ENCODE measurements around the gene SGMS1. TPM values are rescaled to one million over a fixed set of nuclear protein-coding genes. Genes with fewer than 3 reads are reported as not detected.

Gene SGMS1
- total RNA-seq, 1 donor from 2014 or later, result 128 TPM

GRCh38 chr10:50512743-50513416, 110.9 kb downstream of the SGMS1 start:
- TF ChIP-seq CTCF (IDR thresholded peaks at IDR 0.05), result no peak
- Histone ChIP-seq H3K4me3 (no peak overlapping the region), H3K27ac (no peak overlapping the region), H3K27me3 (no peaks in the 10 kb centered on the region), H3K9me3 (no peaks in the 10 kb centered on the region), H3K4me1 (peaks cover 0 to 4% of the 10 kb centered on the region in 2 donors), H3K36me3 (no peaks in the 10 kb centered on the region)
- no peak for DNase-seq (ENCODE audit: low spot score in 2 of 2)
- intact Hi-C loops (cut with DNase I), result no loop called here

- intact Hi-C loops (cut with DNase I), result no loop called here
- H3K9me3 ChIP-seq, result no peaks in the 10 kb centered on the region
- no peak overlapping the region for H3K27ac ChIP-seq
- H3K36me3 ChIP-seq, result no peaks in the 10 kb centered on the region
- H3K27me3 ChIP-seq, result no peaks in the 10 kb centered on the region
- DNase-seq (ENCODE audit: low spot score in 2 of 2), result no peak
- no peak overlapping the region for H3K4me3 ChIP-seq
- H3K4me1 ChIP-seq, result peaks cover 0 to 4% of the 10 kb centered on the region in 2 donors
- TF ChIP-seq CTCF (IDR thresholded peaks at IDR 0.05), result no peak
Observed at GRCh38 chr10:50512214-50512595, 111.6 kb downstream of the SGMS1 start.

DNA sequence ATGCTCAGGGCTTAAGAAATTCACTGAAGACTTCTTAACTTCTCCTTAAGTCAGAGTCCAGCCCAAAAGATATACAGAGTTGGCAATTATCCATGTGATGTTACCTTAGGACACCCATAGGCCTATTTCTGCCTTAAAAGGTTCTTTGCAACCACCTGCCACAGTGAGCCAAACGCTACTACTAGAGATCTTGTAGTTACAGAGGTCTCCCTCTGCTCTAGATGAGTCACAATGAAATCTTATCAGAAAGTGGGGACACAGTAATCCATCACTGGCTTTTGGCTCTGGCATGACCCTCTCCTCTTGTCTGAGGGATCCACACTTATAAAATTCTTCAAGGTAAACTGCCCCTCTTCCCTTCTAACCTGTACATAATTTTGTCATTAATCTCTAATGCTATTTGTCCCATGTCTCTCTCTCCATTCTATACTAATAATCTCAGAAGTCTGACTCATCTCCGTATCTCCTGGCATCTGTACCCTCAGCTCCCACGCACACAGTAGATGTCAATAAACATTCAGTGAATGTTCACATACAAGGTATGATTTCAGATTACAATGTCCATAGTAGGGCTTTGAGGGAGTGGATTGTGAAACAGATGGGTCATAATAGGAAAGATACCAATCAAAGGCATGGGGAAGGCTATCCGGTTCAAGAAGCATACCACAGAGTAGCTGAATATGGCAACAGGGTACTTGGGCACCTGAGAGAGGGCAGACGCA, 112.1 kb downstream of the SGMS1 start:
- no peak for TF ChIP-seq CTCF (IDR thresholded peaks at IDR 0.05)
- H3K27me3 ChIP-seq, result no peaks in the 10 kb centered on the region
- H3K9me3 ChIP-seq, result no peaks in the 10 kb centered on the region
- peaks cover 0 to 4% of the 10 kb centered on the region in 2 donors for H3K4me1 ChIP-seq
- intact Hi-C loops (cut with DNase I), result no loop called here
- no peak overlapping the region for H3K27ac ChIP-seq
- H3K4me3 ChIP-seq, result no peak overlapping the region
- no peaks in the 10 kb centered on the region for H3K36me3 ChIP-seq
- DNase-seq (ENCODE audit: low spot score in 2 of 2), result no peak

DNA sequence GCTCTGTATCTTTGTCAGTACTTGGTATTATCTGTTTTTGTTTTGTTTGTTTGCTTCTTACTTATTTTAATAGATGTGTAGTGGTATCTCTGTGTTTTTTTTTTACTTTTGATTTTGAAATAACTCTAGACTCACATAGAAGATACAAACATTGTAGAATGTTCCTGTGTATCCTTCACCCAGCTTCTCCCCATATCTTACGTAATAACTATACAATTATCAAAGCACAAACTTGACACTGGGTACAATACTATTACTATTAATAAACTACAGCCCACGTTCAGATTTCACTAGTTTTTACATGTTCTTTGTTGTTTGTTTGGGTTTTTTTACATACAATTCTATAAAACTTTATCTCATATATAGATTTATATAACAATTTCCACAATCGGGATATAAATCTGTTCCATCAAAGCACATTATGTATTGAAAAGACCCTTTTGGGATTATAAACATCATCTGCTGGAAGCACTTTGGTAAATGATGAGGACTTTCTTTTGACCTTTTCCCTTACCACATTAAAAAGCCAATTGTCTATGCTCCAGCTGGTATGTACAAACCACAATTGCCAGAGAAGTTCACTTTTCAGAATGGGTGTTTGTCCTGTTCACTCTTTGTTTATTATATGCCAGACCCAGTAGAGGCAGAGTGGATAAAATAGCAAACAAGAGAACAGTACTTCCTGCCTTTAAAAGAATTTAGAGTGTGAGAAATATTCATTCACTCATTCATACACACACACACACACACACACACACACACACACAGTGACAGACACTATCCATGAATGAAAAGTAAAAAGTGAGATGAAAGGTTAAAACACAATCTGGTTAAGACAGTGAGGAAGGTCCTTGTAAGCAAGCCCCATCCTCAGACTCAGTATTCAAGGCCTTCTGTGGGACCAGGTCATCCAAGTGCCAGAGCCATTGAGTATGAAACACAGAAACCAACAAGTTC, 113.0 kb downstream of the SGMS1 start:
- intact Hi-C loops (cut with DNase I), result no loop called here
- Histone ChIP-seq H3K36me3 (no peaks in the 10 kb centered on the region), H3K4me1 (peaks cover 0 to 4% of the 10 kb centered on the region in 2 donors), H3K27me3 (no peaks in the 10 kb centered on the region), H3K4me3 (no peak overlapping the region), H3K9me3 (no peaks in the 10 kb centered on the region), H3K27ac (no peak overlapping the region)
- DNase-seq (ENCODE audit: low spot score in 2 of 2), result no peak
- no peak for TF ChIP-seq CTCF (IDR thresholded peaks at IDR 0.05)

DNA sequence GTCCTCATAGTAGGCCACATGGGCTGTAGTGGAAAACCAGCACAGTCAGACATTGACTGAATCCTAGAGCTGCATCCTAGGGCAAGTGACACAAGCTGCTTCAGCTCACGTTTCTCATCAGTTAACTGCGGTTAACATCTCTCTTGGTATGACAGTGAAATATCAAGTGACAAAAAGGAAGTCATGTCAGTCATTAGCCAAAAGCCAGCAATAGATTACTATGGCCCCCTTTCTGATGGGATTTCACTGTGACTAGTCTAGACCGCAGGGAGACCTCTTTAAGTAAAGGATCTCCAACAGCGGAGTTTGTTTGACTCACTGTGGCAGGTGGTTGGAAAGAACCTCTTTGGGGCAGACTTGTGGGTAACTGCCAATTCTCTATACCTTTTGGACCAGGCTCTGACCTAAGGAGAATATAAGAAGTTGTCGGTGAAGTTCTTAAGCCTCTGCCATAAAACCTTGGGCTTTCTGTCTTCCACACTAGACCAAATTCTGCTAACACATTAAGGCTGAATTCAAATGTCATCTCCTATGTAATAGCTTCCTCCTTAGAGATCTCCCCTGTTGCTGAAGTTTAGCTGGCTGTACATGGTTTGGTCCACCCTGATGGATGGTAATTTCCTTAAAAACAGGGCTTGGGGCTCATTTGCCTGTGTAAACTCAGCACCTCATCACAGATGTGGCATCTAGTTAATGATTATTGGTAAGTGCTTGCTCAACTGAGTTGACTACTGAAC, 115.3 kb downstream of the SGMS1 start:
- intact Hi-C loops (cut with DNase I), result no loop called here
- Histone ChIP-seq H3K4me1 (peaks cover 0 to 4% of the 10 kb centered on the region in 2 donors), H3K4me3 (no peak overlapping the region), H3K36me3 (no peaks in the 10 kb centered on the region), H3K9me3 (no peaks in the 10 kb centered on the region), H3K27me3 (no peaks in the 10 kb centered on the region), H3K27ac (no peak overlapping the region)
- no peak for DNase-seq (ENCODE audit: low spot score in 2 of 2)
- no peak for TF ChIP-seq CTCF (IDR thresholded peaks at IDR 0.05)

Measured in ascending aorta (tissue), 2 donors.